Pancreas (tissue), 10 donors: ENCODE measurements around the gene RICTOR. TPM values are rescaled to one million over a fixed set of nuclear protein-coding genes. Genes with fewer than 3 reads are reported as not detected.

ENCODE experiments used
- ATAC-seq, 4 donors: fragments of 200-7000 bp; cut with Tn5 transposase; one replicate each; pipeline versions ENCODE4 v1.8.0 to v1.9.1; 2020; ENCODE audit warnings: mild to moderate bottlenecking in 4 of 4, moderate library complexity in 4 of 4
- DNase-seq, 6 donors: peaks; one replicate each; pipeline ENCODE4 v3.0.0-alpha.2; 2020
- FAIRE-seq: peaks from 2 replicates; lab custom pipeline; 2012; peaks lifted over from hg19 to GRCh38; lab: Jason Lieb, UNC
- H3K27ac ChIP-seq, 4 donors: fragments of 200-600 bp; sonication (generic); 1 replicate in 3 of 4; 2 replicates in 1 of 4; pipeline versions ENCODE4 v1.5.0 to v1.8.0; 2020
- H3K27me3 ChIP-seq, 4 donors: fragments of 200-600 bp; one replicate each; pipeline ENCODE4 v1.8.0; 2021
- H3K36me3 ChIP-seq, 3 donors: fragments of 200-600 bp; sonication (generic) in 1 of 3; one replicate each; pipeline versions ENCODE4 v1.5.0 to v1.8.0; 2020 to 2021
- H3K4me1 ChIP-seq, 3 donors: fragments of 200-600 bp; one replicate each; pipeline ENCODE4 v1.8.0; 2021
- H3K4me3 ChIP-seq, 4 donors: fragments of 200-600 bp; sonication (generic) in 2 of 4; one replicate each; pipeline versions ENCODE4 v1.5.0 to v1.8.0; 2020 to 2021
- H3K9me3 ChIP-seq, 4 donors: fragments of 200-600 bp; one replicate each; pipeline ENCODE4 v1.8.0; 2021
- WGBS, 2 donors: extraction: QIAGEN DNeasy Blood & Tissue Kit; methylation state at CpG; one replicate each; pipeline ENCODE4 v1.1.7; 2013; 5-methylcytosine and 5-hydroxymethylcytosine counted together
- intact Hi-C, 3 donors: fragments of 100-400 bp; cut with DNase I; formaldehyde crosslinking; loops; one replicate each; pipeline versions ENCODE4 v1.11.1 to v1.14.2; 2022
- polyA plus RNA-seq, 2 donors: library from polyadenylated mRNA; stranded (reverse); fragments of 200-250 nt; gene quantifications; one replicate each; pipeline ENCODE4 v1.2.3, GENCODE V29; 2013
- total RNA-seq, 6 donors: library from RNA; stranded (reverse); fragmentation: NEBNext Ultra II Directional in 4 of 6; extraction: Animal tissue kit (Norgen Biotek cat#: 25700) in 4 of 6; gene quantifications; one replicate each; pipeline versions ENCODE4 v1.2.1 to v1.2.4, GENCODE V29; 2021 to 2023
- TF ChIP-seq, protein P1 (sequence below), 4 donors: fragments of 200-600 bp; sonication (generic) in 3 of 4; IDR thresholded peaks; one replicate each; pipeline versions ENCODE4 v1.5.0 to v1.8.0; 2021; ENCODE audit warnings: antibody characterized with exemption in 4 of 4
- donor health status: healthy with polysubstance abuse.
- donor health status: DM: no; HTN: no; CAD: no; lungs with moderate emphysema.
- donor health status: DM: no; HTN: no; CAD: no.
- donor health status: control.
- donor health status: control.
- donor health status: Bipolar disorder and iron deficiency.
- donor health status: DM: yes; HTN: yes; CAD: no.
- donor health status: DM: no; HTN: no; CAD: no.
- donor health status: DM: no; HTN: no; CAD: no.
- donor health status: DM: yes; HTN: yes; CAD: no.

RICTOR gene
- total and polyA plus RNA-seq, 8 donors = 4.2 to 23.0 (median 14.1) TPM

DNA sequence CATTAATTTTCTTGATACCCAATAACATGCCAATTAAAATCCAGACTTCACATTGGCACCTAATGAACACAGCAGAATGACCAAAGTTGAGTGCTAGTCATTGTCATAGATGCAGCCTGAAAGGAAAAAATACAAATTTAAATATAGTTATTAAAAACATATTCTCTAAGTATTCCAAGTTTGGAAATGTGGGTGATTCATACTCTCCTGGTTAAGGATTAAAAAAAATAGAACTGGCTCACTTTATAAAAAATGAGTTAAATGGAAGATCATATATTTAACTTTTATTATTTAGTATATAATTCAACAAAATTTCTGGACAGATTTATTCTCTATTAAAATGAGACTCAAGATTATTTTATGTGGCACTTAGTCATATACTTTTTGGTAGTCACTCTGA, 33.2 kb upstream of the RICTOR start:
- H3K27ac ChIP-seq = no peak overlapping the region
- TF ChIP-seq, protein P1, sequence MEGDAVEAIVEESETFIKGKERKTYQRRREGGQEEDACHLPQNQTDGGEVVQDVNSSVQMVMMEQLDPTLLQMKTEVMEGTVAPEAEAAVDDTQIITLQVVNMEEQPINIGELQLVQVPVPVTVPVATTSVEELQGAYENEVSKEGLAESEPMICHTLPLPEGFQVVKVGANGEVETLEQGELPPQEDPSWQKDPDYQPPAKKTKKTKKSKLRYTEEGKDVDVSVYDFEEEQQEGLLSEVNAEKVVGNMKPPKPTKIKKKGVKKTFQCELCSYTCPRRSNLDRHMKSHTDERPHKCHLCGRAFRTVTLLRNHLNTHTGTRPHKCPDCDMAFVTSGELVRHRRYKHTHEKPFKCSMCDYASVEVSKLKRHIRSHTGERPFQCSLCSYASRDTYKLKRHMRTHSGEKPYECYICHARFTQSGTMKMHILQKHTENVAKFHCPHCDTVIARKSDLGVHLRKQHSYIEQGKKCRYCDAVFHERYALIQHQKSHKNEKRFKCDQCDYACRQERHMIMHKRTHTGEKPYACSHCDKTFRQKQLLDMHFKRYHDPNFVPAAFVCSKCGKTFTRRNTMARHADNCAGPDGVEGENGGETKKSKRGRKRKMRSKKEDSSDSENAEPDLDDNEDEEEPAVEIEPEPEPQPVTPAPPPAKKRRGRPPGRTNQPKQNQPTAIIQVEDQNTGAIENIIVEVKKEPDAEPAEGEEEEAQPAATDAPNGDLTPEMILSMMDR (IDR thresholded peaks at IDR 0.05) = no peak
- no peak overlapping the region for H3K4me3 ChIP-seq
- H3K9me3 ChIP-seq = no peaks in the 10 kb centered on the region
- H3K36me3 ChIP-seq = no peaks in the 10 kb centered on the region
- no peaks in the 10 kb centered on the region for H3K27me3 ChIP-seq
- FAIRE-seq = no peak
- H3K4me1 ChIP-seq = no peaks in the 10 kb centered on the region
- no peak for ATAC-seq
- intact Hi-C loops = no loop called here
- no peak for DNase-seq

DNA sequence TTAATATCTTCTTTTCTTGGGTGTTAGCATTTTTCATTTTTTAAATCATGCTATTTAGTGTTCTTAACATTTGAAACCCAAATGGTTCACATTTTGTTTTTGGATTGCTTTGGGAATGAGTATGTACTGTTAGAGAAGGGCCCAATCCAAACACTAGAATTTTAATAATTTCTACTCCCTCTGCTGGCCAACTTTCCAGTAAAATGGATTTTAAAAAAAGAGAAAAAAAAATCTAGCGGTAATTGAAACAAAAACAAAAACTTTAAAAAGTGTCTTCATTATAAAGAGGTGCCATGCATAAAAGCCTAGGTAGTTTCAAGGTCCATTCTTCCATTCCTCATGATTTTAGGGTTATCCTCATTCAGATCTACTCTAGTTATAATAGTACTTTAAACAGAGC, 32.1 kb upstream of the RICTOR start:
- no peak for FAIRE-seq
- 57 to 76% methylated on average over 1 of the region's 1 CpG for WGBS, 2 donors

GRCh38 chr5:39104221-39104620, 30.0 kb upstream of the RICTOR start:
- Histone ChIP-seq H3K4me1 (no peaks in the 10 kb centered on the region), H3K4me3 (no peak overlapping the region), H3K27me3 (no peaks in the 10 kb centered on the region), H3K27ac (no peak overlapping the region), H3K36me3 (no peaks in the 10 kb centered on the region), H3K9me3 (no peaks in the 10 kb centered on the region)
- FAIRE-seq (no peak), DNase-seq (no peak), ATAC-seq (no peak)
- TF ChIP-seq, protein P1 (IDR thresholded peaks at IDR 0.05) = no peak
- 37 to 66% methylated on average over 1 of the region's 1 CpG for WGBS, 2 donors
- intact Hi-C loops = no loop called here

More for the DNA sequence above, 32.1 kb upstream of the RICTOR start:
- Histone ChIP-seq H3K27me3 (no peaks in the 10 kb centered on the region), H3K36me3 (no peaks in the 10 kb centered on the region), H3K4me1 (no peaks in the 10 kb centered on the region), H3K9me3 (no peaks in the 10 kb centered on the region), H3K27ac (no peak overlapping the region), H3K4me3 (no peak overlapping the region)
- TF ChIP-seq, protein P1 (IDR thresholded peaks at IDR 0.05) = no peak
- intact Hi-C loops = no loop called here
- ATAC-seq (no peak), DNase-seq (no peak)

DNA sequence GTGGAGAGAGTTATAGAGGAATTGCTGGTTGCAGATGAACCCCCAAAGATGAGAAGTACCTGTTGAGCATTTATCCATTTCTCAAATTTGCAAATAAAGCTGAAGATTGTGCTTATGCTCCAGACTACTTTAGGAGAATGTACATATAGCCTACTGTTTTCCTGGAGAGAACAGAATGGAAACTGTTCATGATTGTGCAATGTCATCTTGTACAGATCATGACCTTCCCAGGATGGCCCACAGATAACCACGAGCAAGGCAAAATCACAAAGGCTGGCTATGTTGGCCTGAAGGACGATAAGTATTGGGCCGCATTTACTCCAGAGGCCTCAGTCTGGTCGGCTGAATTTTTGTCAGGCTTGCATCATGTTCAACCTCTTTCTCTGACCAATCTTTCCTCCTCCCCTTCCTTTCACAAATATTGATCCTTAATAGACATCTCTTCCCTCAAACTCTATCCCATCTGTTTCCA, 28.5 kb upstream of the RICTOR start:
- Histone ChIP-seq H3K4me3 (no peak overlapping the region), H3K9me3 (no peaks in the 10 kb centered on the region), H3K27ac (no peak overlapping the region), H3K36me3 (no peaks in the 10 kb centered on the region), H3K27me3 (no peaks in the 10 kb centered on the region), H3K4me1 (no peaks in the 10 kb centered on the region)
- no peak for DNase-seq
- TF ChIP-seq, protein P1 (IDR thresholded peaks at IDR 0.05) = no peak
- no peak for ATAC-seq
- FAIRE-seq = no peak
- intact Hi-C loops = no loop called here
- 69 to 73% methylated on average over 4 of the region's 4 CpGs for WGBS, 2 donors

- intact Hi-C loops = no loop called here
- no peaks in the 10 kb centered on the region for H3K27me3 ChIP-seq
- ATAC-seq (no peak), FAIRE-seq (no peak), DNase-seq (no peak)
- TF ChIP-seq, protein P1 (IDR thresholded peaks at IDR 0.05) = no peak
- no peaks in the 10 kb centered on the region for H3K4me1 ChIP-seq
- no peaks in the 10 kb centered on the region for H3K36me3 ChIP-seq
- WGBS, 2 donors = 69 to 80% methylated on average over 7 of the region's 7 CpGs
- H3K4me3 ChIP-seq = no peak overlapping the region
- H3K9me3 ChIP-seq = no peaks in the 10 kb centered on the region
- H3K27ac ChIP-seq = no peak overlapping the region
Observed at GRCh38 chr5:39100851-39101396, 26.7 kb upstream of the RICTOR start.
